ENCODE measurements around the gene MCF2L2. TPM values are rescaled to one million over a fixed set of nuclear protein-coding genes. Genes with fewer than 3 reads are reported as not detected.
"Not testable (repeated sequence)": the region's sequence is repeated elsewhere in the genome, so short reads cannot be mapped to it uniquely, and the experiment has no call there.

The MCF2L2 gene
- polyA plus RNA-seq, 1 donor from 2014 or later, result 9.3 TPM

GRCh38 chr3:183180110-183180783, 248.2 kb downstream of the MCF2L2 start:
- no peak overlapping the region for H3K4me3 ChIP-seq (ENCODE audit: low read length)
- no peaks in the 10 kb centered on the region for H3K9me3 ChIP-seq (ENCODE audit: low read length)
- no peak overlapping the region for H2AFZ ChIP-seq (ENCODE audit: low read depth, low read length)
- H3K79me2 ChIP-seq (replicated peaks; ENCODE audit: insufficient read depth, low read length), result no peaks in the 10 kb centered on the region
- no peak overlapping the region for H3K27ac ChIP-seq (ENCODE audit: low read length)
- no peaks in the 10 kb centered on the region for H4K20me1 ChIP-seq (ENCODE audit: insufficient read depth)
- no peaks in the 10 kb centered on the region for H3K36me3 ChIP-seq (ENCODE audit: insufficient read depth, low read length)
- TF ChIP-seq SMC3 (conservative IDR thresholded peaks at IDR 0.05; ENCODE audit: poor library complexity) (no peak), EZH2 (IDR thresholded peaks at IDR 0.05; ENCODE audit: borderline replicate concordance, insufficient read depth, low read length, poor library complexity, severe bottlenecking) (no peak), RAD21 (conservative IDR thresholded peaks at IDR 0.05) (no peak), REST (IDR thresholded peaks at IDR 0.05; ENCODE audit: borderline replicate concordance) (no peak), POLR2AphosphoS5 (IDR thresholded peaks at IDR 0.05) (no peak), CTCF (IDR thresholded peaks at IDR 0.05; ENCODE audit: poor library complexity, severe bottlenecking) (no peak), EP300 (conservative IDR thresholded peaks at IDR 0.05; ENCODE audit: poor library complexity, severe bottlenecking) (no peak), TAF1 (IDR thresholded peaks at IDR 0.05; ENCODE audit: low read depth) (no peak), MXI1 (conservative IDR thresholded peaks at IDR 0.05; ENCODE audit: poor library complexity, severe bottlenecking) (no peak)
- peaks cover 29% of the 10 kb centered on the region for H3K27me3 ChIP-seq (ENCODE audit: insufficient read depth, low read depth, low read length)
- H3K4me2 ChIP-seq (ENCODE audit: low read length), result no peak overlapping the region
- H3F3A ChIP-seq (ENCODE audit: insufficient read depth, low read length, poor library complexity, severe bottlenecking), result no peaks in the 10 kb centered on the region
- H3K9me2 ChIP-seq (ENCODE audit: insufficient read depth, low read length), result no peaks in the 10 kb centered on the region
- H3K9ac ChIP-seq (ENCODE audit: low read length), result no peak overlapping the region

GRCh38 chr3:183179550-183179908, 248.9 kb downstream of the MCF2L2 start:
- not testable (repeated sequence) for H3K27ac ChIP-seq (ENCODE audit: low read length); H3K36me3 ChIP-seq (ENCODE audit: insufficient read depth, low read length); H4K20me1 ChIP-seq (ENCODE audit: insufficient read depth); H2AFZ ChIP-seq (ENCODE audit: low read depth, low read length); H3K9me2 ChIP-seq (ENCODE audit: insufficient read depth, low read length); H3F3A ChIP-seq (ENCODE audit: insufficient read depth, low read length, poor library complexity, severe bottlenecking); H3K79me2 ChIP-seq (replicated peaks; ENCODE audit: insufficient read depth, low read length); H3K4me2 ChIP-seq (ENCODE audit: low read length); H3K9me3 ChIP-seq (ENCODE audit: low read length); H3K9ac ChIP-seq (ENCODE audit: low read length)
- Histone ChIP-seq H3K4me3 (ENCODE audit: low read length) (peak overlapping the region; percentile 61), H3K27me3 (ENCODE audit: insufficient read depth, low read depth, low read length) (peaks cover 29% of the 10 kb centered on the region)
